GM18861 (cell line): Measurements from ENCODE around the gene KCNH2.

ENCODE experiments used
- ATAC-seq: cut with Tn5 transposase; IDR thresholded peaks from one replicate; pipeline ENCODE4 v1.9.1; 2021; ENCODE audit not compliant: unreplicated experiment

KCNH2 gene

GRCh38 chr7:150994838-150995510 is 16.9 kb upstream of the KCNH2 start:
- no peak for ATAC-seq

GRCh38 chr7:150994141-150994837 is 16.2 kb upstream of the KCNH2 start:
- no peak for ATAC-seq

- ATAC-seq: no peak
These were observed 15.4 kb upstream of the KCNH2 start for GRCh38 chr7:150993511-150993910.

DNA sequence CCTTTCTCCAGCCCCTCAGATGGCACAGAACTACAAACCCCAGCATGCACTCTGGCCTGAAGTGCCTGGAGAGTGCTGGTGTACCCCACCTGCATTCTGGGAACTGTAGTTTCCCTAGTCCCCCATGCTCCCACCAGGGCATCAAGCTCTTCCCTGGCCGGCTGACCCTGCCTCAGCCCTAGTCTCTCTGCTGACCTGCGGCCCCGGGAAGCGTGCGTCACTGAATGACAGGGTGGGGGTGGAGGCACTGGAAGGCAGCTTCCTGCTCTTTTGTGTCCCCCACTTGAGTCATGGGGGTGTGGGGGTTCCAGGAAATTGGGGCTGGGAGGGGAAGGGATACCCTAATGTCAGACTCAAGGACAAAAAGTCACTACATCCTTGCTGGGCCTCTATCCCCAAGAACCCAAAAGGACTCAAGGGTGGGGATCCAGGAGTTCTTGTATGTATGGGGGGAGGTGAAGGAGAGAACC is 14.7 kb upstream of the KCNH2 start:
- no peak for ATAC-seq

DNA sequence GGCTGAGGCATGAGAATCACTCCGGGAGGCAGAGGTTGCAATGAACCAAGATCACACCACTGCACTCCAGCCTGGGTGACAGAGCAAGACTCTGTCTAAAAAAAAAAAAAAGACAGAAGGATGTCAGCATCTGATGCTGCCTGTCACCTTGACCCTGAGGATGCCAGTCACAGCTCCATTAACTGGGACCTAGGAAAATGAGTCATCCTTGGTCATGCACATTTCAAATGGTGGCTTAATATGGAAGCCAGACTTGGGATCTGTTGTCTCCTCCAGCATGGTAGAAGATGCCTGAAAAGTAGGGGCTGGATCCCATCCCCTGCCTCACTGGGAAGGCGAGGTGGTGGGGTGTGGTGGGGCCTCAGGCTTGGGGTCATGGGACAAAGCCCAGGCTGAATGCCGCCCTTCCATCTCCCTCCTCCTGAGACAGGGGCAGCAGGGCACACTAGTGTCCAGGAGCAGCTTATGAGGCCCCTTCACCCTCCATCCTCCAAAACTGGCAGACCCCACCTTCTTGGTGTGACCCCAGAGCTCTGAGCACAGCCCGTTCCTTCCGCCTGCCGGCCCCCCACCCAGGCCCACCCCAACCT is 14.0 kb upstream of the KCNH2 start:
- ATAC-seq: no peak

DNA sequence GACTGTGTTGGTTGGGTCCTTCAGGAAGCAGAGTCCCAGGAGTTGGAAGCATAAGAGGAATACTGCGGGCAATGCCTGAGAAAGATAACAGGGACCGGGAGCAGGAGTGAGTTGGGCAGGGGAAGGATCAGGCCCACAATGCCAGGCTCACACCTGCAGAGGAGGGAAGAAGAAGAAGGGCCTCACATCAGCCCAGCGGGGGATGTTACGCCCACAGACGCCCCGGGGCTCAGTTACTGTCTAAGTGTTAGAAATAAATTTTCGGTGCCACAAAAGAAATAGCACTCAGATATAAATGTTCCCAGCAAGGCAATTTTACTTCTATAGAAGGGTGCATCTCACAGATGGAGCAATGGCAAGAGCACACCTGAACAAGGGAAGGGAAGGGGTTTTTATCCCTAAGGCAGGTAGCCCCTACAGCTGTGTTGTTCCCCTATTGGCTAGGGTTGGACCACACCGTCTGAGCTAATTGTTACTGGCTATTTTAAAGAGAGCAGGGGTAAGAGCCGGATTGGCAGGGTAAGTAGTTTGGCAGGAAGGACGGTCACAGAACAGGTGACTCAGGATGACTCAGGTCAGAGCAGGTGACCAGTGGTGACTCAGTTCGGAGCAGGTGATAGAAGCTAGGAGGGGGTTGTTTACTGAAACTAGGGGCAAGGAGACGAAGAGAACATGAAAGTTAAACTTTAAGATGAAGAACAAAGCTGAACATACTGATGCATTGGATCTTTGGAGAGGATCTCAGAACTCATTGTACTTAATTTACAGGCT is 12.5 kb upstream of the KCNH2 start, which contains the start of gene NOS3:
Gene NOS3 (plus strand): TSS at position 602 of the 771 bp plus-strand sequence. CDS start 2,787 bp downstream, outside the sequence.
- no peak for ATAC-seq

- ATAC-seq: no peak
These were observed 11.3 kb upstream of the KCNH2 start for GRCh38 chr7:150989456-150989855.

- ATAC-seq: no peak
These were observed 10.4 kb upstream of the KCNH2 start for GRCh38 chr7:150988230-150989226.

DNA sequence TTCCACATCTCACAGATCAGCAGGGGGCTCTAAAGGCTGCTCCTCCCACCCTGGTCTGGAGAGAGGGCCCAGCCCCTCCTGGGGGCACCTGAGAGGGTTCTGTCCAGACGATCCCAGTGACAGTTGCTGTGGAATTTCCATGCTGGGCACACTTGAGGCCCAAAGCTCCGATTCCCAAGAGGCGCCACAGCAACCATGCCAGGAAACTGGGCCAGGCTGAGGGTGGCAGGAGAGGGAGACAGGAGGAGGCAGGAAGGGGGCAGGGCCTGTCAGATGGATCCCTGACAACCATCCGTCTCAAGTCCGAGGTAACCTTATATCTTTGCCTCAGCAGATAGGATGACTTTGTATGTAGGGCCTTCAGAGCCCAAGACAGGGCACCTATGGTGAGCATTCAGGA is 8.4 kb upstream of the KCNH2 start:
- ATAC-seq: no peak

- no peak for ATAC-seq
These were observed 8.0 kb upstream of the KCNH2 start for GRCh38 chr7:150986099-150986512.

DNA sequence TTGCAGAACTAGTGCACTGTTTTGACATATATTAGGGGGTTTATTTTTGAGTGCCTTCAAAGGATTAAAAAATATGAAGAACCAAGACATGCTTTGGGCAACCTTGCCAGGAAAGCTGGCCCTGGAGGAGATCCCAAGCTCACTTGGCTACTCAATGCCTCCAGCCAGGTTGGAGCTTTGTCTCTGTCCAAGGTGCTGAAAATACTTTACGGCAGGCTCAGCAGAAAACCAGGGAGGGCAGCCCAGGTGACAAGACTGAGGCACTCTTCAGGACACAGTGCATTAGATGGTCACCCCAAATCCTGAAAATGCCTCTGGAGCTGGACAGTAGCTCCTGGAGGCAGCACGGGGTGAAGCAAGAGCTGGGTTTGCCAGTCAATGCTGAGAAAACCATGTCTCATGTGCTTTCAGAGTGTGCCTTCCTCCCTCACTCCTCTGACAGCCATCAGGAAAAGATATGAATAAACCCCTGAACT is 5.8 kb upstream of the KCNH2 start:
- ATAC-seq: no peak

- no peak for ATAC-seq
These were observed 4.2 kb upstream of the KCNH2 start for GRCh38 chr7:150982351-150982750.

DNA sequence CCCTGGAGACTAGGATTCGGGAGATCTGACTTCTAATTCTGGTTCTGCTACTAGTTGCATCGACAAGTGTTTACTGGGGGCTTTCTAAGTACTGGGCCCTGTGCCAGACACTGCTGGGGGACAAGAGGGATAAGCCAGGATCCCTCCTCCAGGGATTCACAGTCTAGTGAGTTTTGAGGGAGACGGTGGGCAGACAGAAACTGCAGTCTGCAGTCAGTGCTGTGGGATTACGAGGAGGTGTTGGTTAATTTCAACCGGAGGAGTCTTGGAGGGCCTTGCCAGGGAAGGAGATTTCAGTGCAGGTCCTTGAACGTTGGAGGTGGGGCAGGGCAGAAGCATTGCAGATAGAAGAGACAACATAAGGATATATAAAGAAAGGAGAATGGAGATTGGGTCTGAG is 3.5 kb upstream of the KCNH2 start:
- no peak for ATAC-seq

DNA sequence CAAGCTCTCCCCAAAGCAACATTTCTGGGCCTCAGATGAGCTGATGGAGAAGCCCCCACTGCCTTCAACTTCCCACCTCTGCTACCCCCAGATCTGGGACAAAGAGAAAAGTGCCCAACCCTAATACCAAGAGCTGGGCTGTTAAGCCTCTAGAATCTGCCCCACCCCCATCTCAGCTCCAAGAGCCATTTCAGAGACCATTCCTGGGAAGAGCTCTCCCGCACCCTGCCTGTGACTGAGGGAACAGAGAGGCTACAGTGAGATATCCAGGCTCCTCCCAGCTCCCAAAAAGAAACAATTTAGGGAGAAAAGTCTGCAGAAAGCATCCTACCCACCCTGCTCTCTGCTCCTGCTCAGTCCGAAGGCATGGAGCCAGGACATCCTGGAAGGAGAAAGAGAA is 2.5 kb upstream of the KCNH2 start:
- no peak for ATAC-seq

DNA sequence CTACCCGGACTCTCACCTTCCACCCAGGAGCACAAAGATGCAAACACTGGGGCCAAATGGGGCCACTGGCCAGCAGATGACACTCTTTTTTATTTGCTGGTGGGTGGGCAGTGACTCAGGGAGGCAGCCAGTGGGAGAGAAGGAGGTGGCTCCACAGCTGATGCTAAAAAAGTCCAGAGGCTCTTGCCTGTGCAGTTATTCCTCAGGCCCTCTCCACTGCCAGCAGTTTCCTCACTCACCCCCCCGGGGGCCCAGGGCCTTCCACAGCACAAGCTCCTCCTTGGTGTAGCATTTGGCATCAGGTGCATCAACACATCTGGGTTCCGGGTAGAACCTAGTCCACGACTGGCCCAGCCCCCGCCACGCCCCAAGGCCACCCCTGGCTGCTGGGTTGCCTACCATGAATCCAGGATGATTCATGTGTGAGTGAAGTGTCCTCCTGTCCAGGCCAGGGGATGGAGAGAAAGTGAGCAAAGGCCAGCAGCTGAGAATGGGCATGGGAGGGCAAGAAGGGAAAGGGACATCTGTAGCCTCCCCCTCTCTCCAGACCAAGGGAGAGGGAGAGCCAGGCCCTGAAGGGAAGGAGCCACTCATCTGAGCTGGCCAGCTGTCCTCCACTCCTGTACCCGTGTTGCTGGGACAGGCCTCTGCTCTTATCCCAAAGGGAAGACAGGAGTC is 1.7 kb upstream of the KCNH2 start:
- no peak for ATAC-seq

GRCh38 chr7:150977382-150978125 is 567 bp downstream of the KCNH2 start:
- no peak for ATAC-seq

DNA sequence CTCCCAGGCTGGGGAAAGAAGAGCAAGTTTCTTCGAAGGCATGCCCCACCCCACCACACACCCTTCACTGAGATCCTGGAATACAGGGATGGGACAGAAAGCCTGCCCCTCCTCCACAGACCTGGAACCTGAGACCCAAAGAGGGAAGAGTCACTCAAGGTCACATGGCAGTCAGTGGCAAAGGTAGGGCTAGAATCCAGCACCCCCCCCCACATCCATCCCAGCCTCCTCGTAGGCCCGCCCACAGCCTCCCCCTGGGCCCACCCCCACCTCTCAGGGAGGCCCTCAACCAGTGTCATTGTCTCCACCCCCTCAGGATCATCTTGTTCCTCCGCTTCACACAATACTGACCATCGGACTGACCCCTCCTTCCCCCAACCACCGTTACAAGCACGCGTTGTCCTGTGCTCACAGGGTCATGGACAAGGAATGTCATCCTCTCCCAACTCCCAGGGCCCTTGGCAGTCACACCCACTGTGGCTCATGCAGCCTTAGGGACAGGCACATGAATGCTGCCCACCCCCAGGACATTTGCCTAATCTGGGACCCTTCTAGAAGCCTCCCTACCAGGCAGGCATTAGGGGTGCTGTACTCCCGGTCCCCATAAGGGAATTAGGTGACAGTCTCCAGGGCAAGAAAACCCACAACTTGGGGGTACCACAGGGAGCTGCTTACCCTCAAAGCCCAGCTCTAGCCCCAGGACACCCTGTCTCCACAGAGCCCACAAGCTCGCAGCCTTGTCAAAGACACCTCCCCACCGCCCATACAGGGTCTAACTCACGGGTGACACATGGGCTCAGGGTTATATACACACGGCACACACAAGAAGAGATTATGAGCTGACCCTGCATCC is 1.4 kb downstream of the KCNH2 start:
- no peak for ATAC-seq
